Esophagus squamous epithelium (tissue), 5 donors: Measurements from ENCODE around the gene E2F2. TPM values are rescaled to one million over a fixed set of nuclear protein-coding genes. Genes with fewer than 3 reads are reported as not detected.

Experiments used
- DNase-seq: peaks from one replicate; lab custom pipeline; 2025; lab: John Stamatoyannopoulos, UW
- H3K27ac ChIP-seq, 4 donors: fragments of 200-600 bp; sonication (generic); one replicate each; pipeline ENCODE4 v1.5.1; 2016 to 2019; ENCODE audit warnings: mild to moderate bottlenecking in 1 of 4
- H3K27me3 ChIP-seq, 4 donors: fragments of 200-600 bp; sonication (generic); 1 replicate in 3 of 4; 2 replicates in 1 of 4; pipeline versions ENCODE4 v1.5.1 to v1.6.0; 2017 to 2021; ENCODE audit warnings: antibody characterized with exemption in 1 of 4
- H3K36me3 ChIP-seq, 3 donors: fragments of 200-600 bp; sonication (generic); one replicate each; pipeline ENCODE4 v1.5.1; 2016 to 2019
- H3K4me1 ChIP-seq, 3 donors: fragments of 200-600 bp; sonication (generic); one replicate each; pipeline ENCODE4 v1.5.1; 2017 to 2019
- H3K4me3 ChIP-seq, 4 donors: fragments of 200-600 bp; sonication (generic); 1 replicate in 3 of 4; 2 replicates in 1 of 4; pipeline ENCODE4 v1.5.1; 2016 to 2019; ENCODE audit warnings: mild to moderate bottlenecking in 2 of 4, moderate library complexity in 1 of 4
- H3K9me3 ChIP-seq, 3 donors: fragments of 200-600 bp; sonication (generic); one replicate each; pipeline ENCODE4 v1.5.1; 2016 to 2019
- CTCF ChIP-seq, 6 experiments: fragments of 450-650 bp in 4 of 6; fragments of 200-600 bp in 2 of 6; sonication (generic) in 2 of 6; IDR thresholded peaks; one replicate each; pipeline ENCODE4 v1.5.1; 2016 to 2019; ENCODE audit warnings: antibody characterized with exemption in 6 of 6, mild to moderate bottlenecking in 4 of 6, moderate library complexity in 4 of 6
- POLR2A ChIP-seq, 4 donors: fragments of 450-650 bp; IDR thresholded peaks; one replicate each; pipeline ENCODE4 v1.6.1; 2017; ENCODE audit warnings: antibody characterized with exemption in 4 of 4, mild to moderate bottlenecking in 4 of 4, moderate library complexity in 3 of 4
- WGBS, 2 donors: methylation state at CpG; one replicate each; pipeline ENCODE4 v1.1.5; 2018; 5-methylcytosine and 5-hydroxymethylcytosine counted together
- intact Hi-C: fragments of 100-400 bp; cut with DNase I; formaldehyde crosslinking; loops from one replicate; pipeline ENCODE4 v1.15.0; 2022
- total RNA-seq, 4 donors: library from RNA; depleted of rRNA; stranded (reverse); fragments of >200 nt; gene quantifications; one replicate each; pipeline ENCODE4 v1.1.0, GENCODE V29; 2016
- donor health status: DM: yes; HTN: yes; CAD: no.

Gene E2F2
- total RNA-seq, 4 donors from 2014 or later: 10.1 to 16.9 (median 11.8) TPM

- Histone ChIP-seq H3K27me3 (no peaks in the 10 kb centered on the region), H3K4me1 (peaks cover 11 to 63% (median 18%) of the 10 kb centered on the region in 3 donors), H3K27ac (no peak overlapping the region), H3K9me3 (no peaks in the 10 kb centered on the region), H3K36me3 (no peaks in the 10 kb centered on the region), H3K4me3 (no peak overlapping the region)
- TF ChIP-seq POLR2A (IDR thresholded peaks at IDR 0.05) (no peak), CTCF (IDR thresholded peaks at IDR 0.05) (no peak)
- 72 to 77% methylated on average over 6 to 7 of the region's 7 CpGs for WGBS, 2 donors
- DNase-seq: no peak
- intact Hi-C loops: no loop called here
Observed at GRCh38 chr1:23481026-23481597, 49.9 kb downstream of the E2F2 start.

- TF ChIP-seq CTCF (IDR thresholded peaks at IDR 0.05): no peak
- TF ChIP-seq POLR2A (IDR thresholded peaks at IDR 0.05): no peak
- no peak overlapping the region for H3K27ac ChIP-seq
- H3K9me3 ChIP-seq: no peaks in the 10 kb centered on the region
- H3K4me3 ChIP-seq: no peak overlapping the region
- DNase-seq: no peak
- WGBS, 2 donors: 80 to 82% methylated on average over 4 of the region's 4 CpGs
- peaks cover 11 to 65% (median 19%) of the 10 kb centered on the region in 3 donors for H3K4me1 ChIP-seq
- intact Hi-C loops: no loop called here
- no peaks in the 10 kb centered on the region for H3K36me3 ChIP-seq
- no peaks in the 10 kb centered on the region for H3K27me3 ChIP-seq
Observed at GRCh38 chr1:23480187-23481025, 50.6 kb downstream of the E2F2 start.

- Histone ChIP-seq H3K27me3 (no peaks in the 10 kb centered on the region), H3K4me1 (peaks cover 15 to 66% (median 22%) of the 10 kb centered on the region in 3 donors), H3K4me3 (no peak overlapping the region), H3K36me3 (no peaks in the 10 kb centered on the region), H3K9me3 (no peaks in the 10 kb centered on the region), H3K27ac (peak overlapping the region in 1 of 4 donors; percentile 21)
- TF ChIP-seq CTCF (IDR thresholded peaks at IDR 0.05) (no peak), POLR2A (IDR thresholded peaks at IDR 0.05) (no peak)
- no peak for DNase-seq
- WGBS, 2 donors: 74 to 80% methylated on average over 1 to 2 of the region's 2 CpGs
- intact Hi-C loops: no loop called here
Observed at GRCh38 chr1:23479666-23479941, 51.4 kb downstream of the E2F2 start.

DNA sequence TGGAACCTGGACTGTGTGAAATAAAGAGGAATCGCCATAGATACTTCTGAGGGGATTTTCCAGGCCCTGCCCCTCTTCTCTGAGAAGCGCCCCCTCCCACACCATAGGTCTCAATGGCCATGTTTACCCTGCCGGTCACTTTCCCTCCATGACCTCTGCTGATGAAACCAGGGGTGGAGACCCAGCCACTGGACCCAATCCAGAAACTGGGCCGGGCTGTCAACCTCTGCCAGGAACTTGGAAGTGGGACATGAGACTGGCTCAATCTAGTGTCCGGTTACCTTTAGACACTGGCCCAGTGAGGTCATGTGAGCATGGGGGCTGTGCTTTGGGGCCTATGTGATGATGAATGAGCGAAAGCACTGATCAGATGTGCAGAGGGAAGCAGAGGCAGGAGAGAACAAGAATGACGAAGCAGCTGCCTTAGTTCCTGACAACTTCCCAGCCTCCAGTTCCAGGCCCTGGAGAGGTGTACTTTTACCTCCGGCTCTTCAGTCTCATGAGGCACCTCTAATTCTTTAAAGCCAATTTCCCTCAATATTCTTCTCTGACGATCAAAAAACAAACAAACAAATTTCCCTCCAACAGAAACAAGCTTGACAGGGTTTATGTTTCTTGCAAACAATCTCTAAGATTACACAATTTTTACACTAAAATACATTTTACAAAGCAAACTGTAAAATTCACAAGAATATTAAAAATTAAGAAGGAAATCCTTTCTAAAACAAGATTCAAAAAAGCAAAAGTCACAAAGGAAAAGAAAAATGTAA lies 52.0 kb downstream of the E2F2 start:
- DNase-seq: no peak
- Histone ChIP-seq H3K27ac (peak overlapping the region in 2 of 4 donors; percentile 26 to 59), H3K4me1 (peaks cover 14 to 70% (median 25%) of the 10 kb centered on the region in 3 donors), H3K27me3 (no peaks in the 10 kb centered on the region), H3K36me3 (no peaks in the 10 kb centered on the region), H3K9me3 (no peaks in the 10 kb centered on the region), H3K4me3 (no peak overlapping the region)
- intact Hi-C loops: no loop called here
- WGBS, 2 donors: 42 to 69% methylated on average over 6 to 8 of the region's 9 CpGs
- TF ChIP-seq CTCF (IDR thresholded peaks at IDR 0.05) (no peak), POLR2A (IDR thresholded peaks at IDR 0.05) (no peak)
